ENCODE results near the gene HSPA14. TPM values are rescaled to one million over a fixed set of nuclear protein-coding genes. Genes with fewer than 3 reads are reported as not detected.
"Not testable (repeated sequence)": the region's sequence is repeated elsewhere in the genome, so short reads cannot be mapped to it uniquely, and the experiment has no call there.

Gene HSPA14
- total and polyA plus RNA-seq, 4 donors, result 11.1 to 13.6 (median 12.0) TPM

DNA sequence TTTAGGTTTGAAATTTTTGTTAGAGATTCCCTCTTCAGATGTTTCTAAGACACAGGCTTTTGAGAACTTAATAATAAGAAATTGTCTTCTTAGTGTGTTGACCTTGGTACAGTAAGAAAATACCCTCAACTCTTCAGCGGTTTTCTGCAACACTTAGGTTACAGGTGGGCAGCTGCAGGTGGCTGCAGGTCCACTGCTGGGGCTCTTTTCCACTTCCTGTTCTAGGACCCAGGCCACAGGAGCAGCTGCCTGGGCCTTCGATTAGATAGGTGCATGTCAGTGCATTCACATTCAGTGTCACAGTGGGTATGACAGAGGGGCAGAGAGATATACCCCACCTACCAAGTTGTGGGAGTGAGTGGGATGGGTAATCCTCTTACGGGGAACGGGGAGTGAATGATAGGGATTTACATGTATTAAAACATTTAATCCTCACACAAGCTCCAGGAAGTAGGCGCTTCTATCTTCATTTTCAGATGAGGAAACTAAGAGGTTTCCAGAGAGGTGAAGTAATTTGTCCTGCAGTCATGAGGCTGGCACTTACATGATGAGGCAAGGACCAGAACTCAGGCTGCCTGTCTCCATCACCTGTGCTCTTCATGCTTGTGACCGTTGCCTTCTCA, 20.3 kb downstream of the HSPA14 start:
- 79 to 90% methylated on average over 6 of the region's 6 CpGs for WGBS, 2 donors
- Histone ChIP-seq H3K27me3 (ENCODE audit: control insufficient read depth in 3 of 3, insufficient read depth in 3 of 3, low read length in 2 of 3) (no peaks in the 10 kb centered on the region), H3K36me3 (ENCODE audit: control insufficient read depth in 4 of 4, insufficient read depth in 4 of 4, low read length in 4 of 4) (peaks cover 3 to 20% (median 8%) of the 10 kb centered on the region in 4 donors), H3K27ac (ENCODE audit: low read depth in 1 of 2, low read length in 1 of 2) (no peak overlapping the region), H3K9me3 (ENCODE audit: control insufficient read depth in 4 of 4, insufficient read depth in 3 of 4, low read length in 3 of 4) (no peaks in the 10 kb centered on the region), H3K9ac (ENCODE audit: insufficient read depth in 1 of 2, low read length in 2 of 2) (no peak overlapping the region), H3K4me3 (no peak overlapping the region), H3K4me1 (ENCODE audit: control insufficient read depth in 5 of 5, insufficient read depth in 5 of 5, low read length in 5 of 5) (no peaks in the 10 kb centered on the region)
- DNase-seq (no peak), ATAC-seq (ENCODE audit: insufficient read depth, low FRiP score) (no peak)
- TF ChIP-seq, protein P1, sequence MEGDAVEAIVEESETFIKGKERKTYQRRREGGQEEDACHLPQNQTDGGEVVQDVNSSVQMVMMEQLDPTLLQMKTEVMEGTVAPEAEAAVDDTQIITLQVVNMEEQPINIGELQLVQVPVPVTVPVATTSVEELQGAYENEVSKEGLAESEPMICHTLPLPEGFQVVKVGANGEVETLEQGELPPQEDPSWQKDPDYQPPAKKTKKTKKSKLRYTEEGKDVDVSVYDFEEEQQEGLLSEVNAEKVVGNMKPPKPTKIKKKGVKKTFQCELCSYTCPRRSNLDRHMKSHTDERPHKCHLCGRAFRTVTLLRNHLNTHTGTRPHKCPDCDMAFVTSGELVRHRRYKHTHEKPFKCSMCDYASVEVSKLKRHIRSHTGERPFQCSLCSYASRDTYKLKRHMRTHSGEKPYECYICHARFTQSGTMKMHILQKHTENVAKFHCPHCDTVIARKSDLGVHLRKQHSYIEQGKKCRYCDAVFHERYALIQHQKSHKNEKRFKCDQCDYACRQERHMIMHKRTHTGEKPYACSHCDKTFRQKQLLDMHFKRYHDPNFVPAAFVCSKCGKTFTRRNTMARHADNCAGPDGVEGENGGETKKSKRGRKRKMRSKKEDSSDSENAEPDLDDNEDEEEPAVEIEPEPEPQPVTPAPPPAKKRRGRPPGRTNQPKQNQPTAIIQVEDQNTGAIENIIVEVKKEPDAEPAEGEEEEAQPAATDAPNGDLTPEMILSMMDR (IDR thresholded peaks at IDR 0.05; ENCODE audit: control extremely low read depth, extremely low read depth), result no peak

DNA sequence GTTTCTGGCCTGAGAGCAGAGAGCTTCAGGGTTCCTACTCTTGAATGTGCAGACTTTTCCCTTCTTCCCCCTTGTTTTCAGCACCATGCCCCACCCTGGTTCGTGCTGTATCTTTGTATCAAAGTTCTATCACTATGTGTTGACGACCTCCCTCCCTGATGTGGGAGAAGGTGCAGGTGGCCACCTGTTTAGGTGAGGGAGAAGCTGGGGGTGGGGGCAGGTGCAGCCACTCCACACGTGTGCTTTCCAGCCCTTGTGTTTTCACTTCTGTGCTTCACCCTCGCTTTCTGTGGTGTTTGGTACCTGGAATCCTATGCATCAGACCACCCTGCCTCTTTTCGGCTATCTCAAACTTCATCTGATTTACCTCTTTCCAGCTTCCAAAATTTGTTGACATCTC, 20.9 kb downstream of the HSPA14 start:
- ATAC-seq (ENCODE audit: insufficient read depth, low FRiP score) (no peak), DNase-seq (no peak)
- Histone ChIP-seq H3K27ac (ENCODE audit: low read depth in 1 of 2, low read length in 1 of 2) (no peak overlapping the region), H3K27me3 (ENCODE audit: control insufficient read depth in 3 of 3, insufficient read depth in 3 of 3, low read length in 2 of 3) (no peaks in the 10 kb centered on the region), H3K4me1 (ENCODE audit: control insufficient read depth in 5 of 5, insufficient read depth in 5 of 5, low read length in 5 of 5) (no peaks in the 10 kb centered on the region), H3K9me3 (ENCODE audit: control insufficient read depth in 4 of 4, insufficient read depth in 3 of 4, low read length in 3 of 4) (no peaks in the 10 kb centered on the region), H3K36me3 (ENCODE audit: control insufficient read depth in 4 of 4, insufficient read depth in 4 of 4, low read length in 4 of 4) (peaks cover 4 to 23% (median 9%) of the 10 kb centered on the region in 4 donors), H3K4me3 (no peak overlapping the region), H3K9ac (ENCODE audit: insufficient read depth in 1 of 2, low read length in 2 of 2) (no peak overlapping the region)
- TF ChIP-seq, protein P1 (IDR thresholded peaks at IDR 0.05; ENCODE audit: control extremely low read depth, extremely low read depth), result no peak
- 87 to 90% methylated on average over 5 of the region's 5 CpGs for WGBS, 2 donors

DNA sequence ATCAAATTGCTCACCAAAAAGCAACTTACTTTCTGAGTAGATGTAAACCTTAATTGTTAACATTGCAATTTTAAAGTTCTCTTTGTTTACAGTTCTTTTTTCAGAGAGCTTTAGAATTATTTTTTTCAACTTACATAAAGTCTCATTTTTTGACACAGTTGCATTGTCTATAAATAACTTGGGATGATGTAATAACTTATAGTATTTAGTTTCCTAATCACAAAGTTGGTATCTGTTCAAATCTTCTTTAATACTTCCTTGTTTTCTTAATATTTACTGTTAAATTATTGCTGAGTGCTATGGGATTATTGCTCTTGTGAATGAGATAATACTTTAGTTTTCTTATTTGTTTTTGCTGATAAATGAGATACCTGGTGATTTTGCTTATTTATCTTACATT, 21.7 kb downstream of the HSPA14 start:
- H3K9me3 ChIP-seq (ENCODE audit: control insufficient read depth in 4 of 4, insufficient read depth in 3 of 4, low read length in 3 of 4), result no peaks in the 10 kb centered on the region
- ATAC-seq (ENCODE audit: insufficient read depth, low FRiP score) (no peak), DNase-seq (peak in 1 of 3 donors; percentile 17)
- no peak overlapping the region for H3K27ac ChIP-seq (ENCODE audit: low read depth in 1 of 2, low read length in 1 of 2)
- no peak overlapping the region for H3K4me3 ChIP-seq
- peaks cover 4 to 16% (median 6%) of the 10 kb centered on the region in 4 donors for H3K36me3 ChIP-seq (ENCODE audit: control insufficient read depth in 4 of 4, insufficient read depth in 4 of 4, low read length in 4 of 4)
- no peaks in the 10 kb centered on the region for H3K4me1 ChIP-seq (ENCODE audit: control insufficient read depth in 5 of 5, insufficient read depth in 5 of 5, low read length in 5 of 5)
- no peak overlapping the region for H3K9ac ChIP-seq (ENCODE audit: insufficient read depth in 1 of 2, low read length in 2 of 2)
- H3K27me3 ChIP-seq (ENCODE audit: control insufficient read depth in 3 of 3, insufficient read depth in 3 of 3, low read length in 2 of 3), result no peaks in the 10 kb centered on the region
- TF ChIP-seq, protein P1 (IDR thresholded peaks at IDR 0.05; ENCODE audit: control extremely low read depth, extremely low read depth), result no peak

DNA sequence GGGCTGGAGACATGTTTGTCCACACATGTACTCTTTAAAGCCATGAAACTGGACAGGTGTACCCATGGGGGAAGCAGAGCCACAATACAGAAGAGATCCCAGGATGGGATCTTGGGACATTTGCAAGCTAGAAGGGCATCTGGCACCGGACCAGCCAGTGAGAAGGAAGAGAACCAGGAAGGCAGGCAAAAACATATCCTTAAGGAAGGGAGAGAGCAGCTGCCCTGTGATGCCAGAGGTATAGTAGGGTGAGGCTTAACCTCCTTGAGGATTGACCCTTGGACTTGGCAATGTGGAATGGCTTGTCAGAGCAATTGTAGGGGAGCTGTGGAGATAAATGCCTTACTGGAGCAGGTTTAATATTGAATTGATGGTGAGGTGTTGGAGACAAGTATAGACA, 22.7 kb downstream of the HSPA14 start:
- no peak for ATAC-seq (ENCODE audit: insufficient read depth, low FRiP score)
- Histone ChIP-seq H3K27ac (ENCODE audit: low read depth in 1 of 2, low read length in 1 of 2) (no peak overlapping the region), H3K36me3 (ENCODE audit: control insufficient read depth in 4 of 4, insufficient read depth in 4 of 4, low read length in 4 of 4) (peaks cover 4 to 15% (median 6%) of the 10 kb centered on the region in 4 donors), H3K4me3 (no peak overlapping the region), H3K27me3 (ENCODE audit: control insufficient read depth in 3 of 3, insufficient read depth in 3 of 3, low read length in 2 of 3) (no peaks in the 10 kb centered on the region), H3K9me3 (ENCODE audit: control insufficient read depth in 4 of 4, insufficient read depth in 3 of 4, low read length in 3 of 4) (no peaks in the 10 kb centered on the region), H3K4me1 (ENCODE audit: control insufficient read depth in 5 of 5, insufficient read depth in 5 of 5, low read length in 5 of 5) (no peaks in the 10 kb centered on the region), H3K9ac (ENCODE audit: insufficient read depth in 1 of 2, low read length in 2 of 2) (no peak overlapping the region)
- TF ChIP-seq, protein P1 (IDR thresholded peaks at IDR 0.05; ENCODE audit: control extremely low read depth, extremely low read depth), result no peak
- 74 to 94% methylated on average over 1 of the region's 1 CpG for WGBS, 2 donors
- no peak for DNase-seq

DNA sequence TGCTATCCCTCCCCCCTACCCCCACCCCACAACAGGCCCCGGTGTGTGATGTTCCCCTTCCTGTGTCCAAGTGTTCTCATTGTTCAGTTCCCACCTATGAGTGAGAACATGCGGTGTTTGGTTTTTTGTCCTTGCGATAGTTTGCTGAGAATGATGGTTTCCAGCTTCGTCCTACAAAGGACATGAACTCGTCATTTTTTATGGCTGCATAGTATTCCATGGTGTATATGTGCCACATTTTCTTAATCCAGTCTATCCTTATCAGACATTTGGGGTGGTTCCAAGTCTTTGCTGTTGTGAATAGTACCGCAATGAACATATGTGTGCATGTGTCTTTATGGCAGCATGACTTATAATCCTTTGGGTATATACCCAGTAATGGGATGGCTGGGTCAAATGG, 26.4 kb downstream of the HSPA14 start:
- H3K4me3 ChIP-seq; ATAC-seq (ENCODE audit: insufficient read depth, low FRiP score); H3K27ac ChIP-seq (ENCODE audit: low read depth in 1 of 2, low read length in 1 of 2); DNase-seq; H3K9ac ChIP-seq (ENCODE audit: insufficient read depth in 1 of 2, low read length in 2 of 2); H3K4me1 ChIP-seq (ENCODE audit: control insufficient read depth in 5 of 5, insufficient read depth in 5 of 5, low read length in 5 of 5); H3K9me3 ChIP-seq (ENCODE audit: control insufficient read depth in 4 of 4, insufficient read depth in 3 of 4, low read length in 3 of 4); H3K27me3 ChIP-seq (ENCODE audit: control insufficient read depth in 3 of 3, insufficient read depth in 3 of 3, low read length in 2 of 3): not testable (repeated sequence)
- H3K36me3 ChIP-seq (ENCODE audit: control insufficient read depth in 4 of 4, insufficient read depth in 4 of 4, low read length in 4 of 4), result peaks cover 4 to 23% (median 8%) of the 10 kb centered on the region in 4 donors
- WGBS, 2 donors, result 93 to 98% methylated on average over 5 to 6 of the region's 6 CpGs

Measured in lung (tissue), 12 donors.